Prostate gland (tissue), 2 donors: ENCODE measurements around the gene CDH8. TPM values are rescaled to one million over a fixed set of nuclear protein-coding genes. Genes with fewer than 3 reads are reported as not detected.

Experiments
- DNase-seq: peaks from one replicate; pipeline ENCODE4 v3.0.0-alpha.2; 2019; ENCODE audit warnings: low spot score
- H3K27ac ChIP-seq, 2 donors: fragments of 200-600 bp; sonication (generic); 2 replicates each; pipeline ENCODE4 v1.5.1; 2017 to 2019
- H3K27me3 ChIP-seq: fragments of 200-600 bp; sonication (generic); replicated peaks from 2 replicates; pipeline ENCODE4 v1.5.1; 2019; ENCODE audit not compliant: insufficient read depth
- H3K36me3 ChIP-seq, 2 donors: fragments of 200-600 bp; sonication (generic); 1 replicate in 1 of 2; 2 replicates in 1 of 2; pipeline versions ENCODE4 v1.5.1 to v1.8.1; 2017 to 2019
- H3K4me1 ChIP-seq: fragments of 200-600 bp; sonication (generic); replicated peaks from 2 replicates; pipeline ENCODE4 v1.5.1; 2019
- H3K4me3 ChIP-seq, 2 donors: fragments of 200-600 bp; sonication (generic); 2 replicates each; pipeline ENCODE4 v1.5.1; 2017 to 2019
- H3K9me3 ChIP-seq: fragments of 200-600 bp; sonication (generic); 2 replicates; pipeline ENCODE4 v1.5.1; 2017
- POLR2A ChIP-seq: fragments of 450-650 bp; IDR thresholded peaks from one replicate; pipeline ENCODE4 v1.6.1; 2016; ENCODE audit warnings: antibody characterized with exemption, mild to moderate bottlenecking
- POLR2AphosphoS5 ChIP-seq: sonication (generic); formaldehyde crosslinking; IDR thresholded peaks from one replicate; pipeline ENCODE4 v1.6.1; 2017; ENCODE audit warnings: antibody characterized with exemption
- WGBS: methylation state at CpG from one replicate; pipeline ENCODE4 v1.1.5; 2018; 5-methylcytosine and 5-hydroxymethylcytosine counted together
- intact Hi-C: fragments of 100-400 bp; cut with DNase I; formaldehyde crosslinking; loops from one replicate; pipeline ENCODE4 v1.14.2; 2022
- total RNA-seq, 2 donors: library from RNA; depleted of rRNA; stranded (reverse); fragments of >200 nt; gene quantifications; one replicate each; pipeline ENCODE4 v1.1.0, GENCODE V29; 2016
- TF ChIP-seq, protein P1 (sequence below), 4 experiments: fragments of 200-600 bp in 2 of 4; fragments of 450-650 bp in 2 of 4; sonication (generic) in 2 of 4; IDR thresholded peaks; 1 replicate in 3 of 4; 2 replicates in 1 of 4; pipeline ENCODE4 v1.5.1; 2016 to 2019; ENCODE audit warnings: antibody characterized with exemption in 4 of 4, mild to moderate bottlenecking in 2 of 4, moderate library complexity in 2 of 4

Gene CDH8
- total RNA-seq, 2 donors from 2014 or later = 1.0 to 3.1 TPM

DNA sequence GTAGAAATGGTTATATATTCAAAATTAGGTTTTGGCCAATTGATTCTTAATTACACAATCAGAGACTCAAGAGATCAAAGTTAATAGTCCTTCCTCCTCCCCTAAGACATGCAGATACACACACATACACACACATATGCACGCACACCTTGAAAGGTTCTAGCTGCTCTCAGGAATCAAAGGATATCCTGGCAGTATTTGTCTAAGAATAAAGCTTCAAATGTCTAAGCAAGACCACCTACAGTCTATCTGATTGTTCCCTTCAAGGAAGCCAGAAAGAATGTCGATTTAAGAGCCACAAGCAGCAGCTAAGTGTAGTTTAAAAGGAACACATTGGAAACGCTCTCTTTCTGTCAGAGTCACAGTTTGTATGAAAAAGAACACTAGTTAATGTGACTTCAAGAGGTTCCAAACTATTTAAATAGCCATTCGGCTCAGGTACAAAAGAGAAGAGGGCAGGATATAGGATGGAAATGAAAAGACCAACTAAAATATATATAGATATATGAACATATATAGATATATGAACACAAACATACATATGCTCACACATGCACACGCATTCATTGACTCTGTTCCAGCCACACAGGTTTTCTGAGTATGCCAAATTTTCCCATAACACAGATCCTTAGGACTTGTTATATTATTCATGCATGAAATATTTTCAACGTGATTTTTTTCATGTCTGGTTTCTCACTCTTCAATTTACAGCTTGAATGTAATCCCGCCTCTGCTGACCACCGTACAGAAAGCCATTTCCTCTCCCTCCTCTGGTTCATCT, 79.0 kb downstream of the CDH8 start:
- no peak overlapping the region for H3K27ac ChIP-seq
- H3K4me3 ChIP-seq = no peak overlapping the region
- H3K9me3 ChIP-seq = no peaks in the 10 kb centered on the region
- no peaks in the 10 kb centered on the region for H3K27me3 ChIP-seq
- intact Hi-C loops = no loop called here
- TF ChIP-seq POLR2AphosphoS5 (no peak), POLR2A (no peak)
- TF ChIP-seq, protein P1, sequence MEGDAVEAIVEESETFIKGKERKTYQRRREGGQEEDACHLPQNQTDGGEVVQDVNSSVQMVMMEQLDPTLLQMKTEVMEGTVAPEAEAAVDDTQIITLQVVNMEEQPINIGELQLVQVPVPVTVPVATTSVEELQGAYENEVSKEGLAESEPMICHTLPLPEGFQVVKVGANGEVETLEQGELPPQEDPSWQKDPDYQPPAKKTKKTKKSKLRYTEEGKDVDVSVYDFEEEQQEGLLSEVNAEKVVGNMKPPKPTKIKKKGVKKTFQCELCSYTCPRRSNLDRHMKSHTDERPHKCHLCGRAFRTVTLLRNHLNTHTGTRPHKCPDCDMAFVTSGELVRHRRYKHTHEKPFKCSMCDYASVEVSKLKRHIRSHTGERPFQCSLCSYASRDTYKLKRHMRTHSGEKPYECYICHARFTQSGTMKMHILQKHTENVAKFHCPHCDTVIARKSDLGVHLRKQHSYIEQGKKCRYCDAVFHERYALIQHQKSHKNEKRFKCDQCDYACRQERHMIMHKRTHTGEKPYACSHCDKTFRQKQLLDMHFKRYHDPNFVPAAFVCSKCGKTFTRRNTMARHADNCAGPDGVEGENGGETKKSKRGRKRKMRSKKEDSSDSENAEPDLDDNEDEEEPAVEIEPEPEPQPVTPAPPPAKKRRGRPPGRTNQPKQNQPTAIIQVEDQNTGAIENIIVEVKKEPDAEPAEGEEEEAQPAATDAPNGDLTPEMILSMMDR (IDR thresholded peaks at IDR 0.05) = no peak
- H3K4me1 ChIP-seq = no peaks in the 10 kb centered on the region
- DNase-seq = no peak
- WGBS = 42% methylated on average over 8 of the region's 8 CpGs
- H3K36me3 ChIP-seq = no peaks in the 10 kb centered on the region

DNA sequence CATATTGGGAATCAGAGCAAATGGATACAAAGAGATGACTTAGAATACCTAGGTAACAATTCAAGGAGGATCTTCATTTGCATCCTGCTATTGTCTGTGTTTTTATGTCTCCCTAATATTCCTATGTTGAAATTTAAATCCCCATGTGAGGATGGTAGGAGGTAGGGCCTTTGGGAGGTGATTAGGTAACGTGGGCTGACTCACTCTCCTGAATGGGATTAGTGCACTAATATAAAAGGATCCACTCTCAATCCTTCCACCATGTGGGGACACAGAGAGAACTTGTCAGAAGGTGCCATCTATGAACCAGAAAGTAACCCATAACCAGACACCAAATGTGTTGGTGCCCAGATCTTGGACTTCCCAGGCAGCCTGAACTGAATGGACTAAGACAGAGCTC, 83.4 kb downstream of the CDH8 start:
- DNase-seq = no peak
- Histone ChIP-seq H3K4me1 (no peaks in the 10 kb centered on the region), H3K27ac (no peak overlapping the region), H3K4me3 (no peak overlapping the region), H3K36me3 (no peaks in the 10 kb centered on the region), H3K9me3 (no peaks in the 10 kb centered on the region), H3K27me3 (no peaks in the 10 kb centered on the region)
- TF ChIP-seq, protein P1 (IDR thresholded peaks at IDR 0.05) = no peak
- TF ChIP-seq POLR2AphosphoS5 (no peak), POLR2A (no peak)
- WGBS = 75% methylated on average over 1 of the region's 1 CpG
- intact Hi-C loops = no loop called here

DNA sequence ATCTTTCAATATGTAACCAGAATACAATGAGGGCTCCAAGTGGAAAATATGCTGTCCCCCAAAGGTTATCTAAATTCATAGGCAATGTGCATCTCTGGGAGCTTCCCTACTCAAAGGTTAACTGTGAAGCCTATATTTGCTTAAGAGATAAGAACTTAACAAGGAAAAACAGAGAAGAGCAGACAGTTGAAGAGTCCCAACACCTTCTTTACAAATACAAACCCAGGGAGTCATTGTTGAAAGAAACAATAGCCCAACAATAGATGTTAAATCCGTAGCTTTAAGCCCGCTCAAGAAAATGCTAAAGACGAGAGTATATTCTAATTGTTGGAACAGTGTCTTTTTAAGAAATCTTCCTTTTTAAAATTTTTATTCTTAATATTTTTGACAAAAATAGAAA, 87.8 kb downstream of the CDH8 start:
- H3K9me3 ChIP-seq = no peaks in the 10 kb centered on the region
- no peak overlapping the region for H3K27ac ChIP-seq
- no peaks in the 10 kb centered on the region for H3K36me3 ChIP-seq
- DNase-seq = no peak
- TF ChIP-seq POLR2A (no peak), POLR2AphosphoS5 (no peak)
- TF ChIP-seq, protein P1 (IDR thresholded peaks at IDR 0.05) = no peak
- intact Hi-C loops = no loop called here
- WGBS = 72% methylated on average over 3 of the region's 3 CpGs
- H3K4me3 ChIP-seq = no peak overlapping the region
- H3K27me3 ChIP-seq = no peaks in the 10 kb centered on the region
- no peaks in the 10 kb centered on the region for H3K4me1 ChIP-seq

DNA sequence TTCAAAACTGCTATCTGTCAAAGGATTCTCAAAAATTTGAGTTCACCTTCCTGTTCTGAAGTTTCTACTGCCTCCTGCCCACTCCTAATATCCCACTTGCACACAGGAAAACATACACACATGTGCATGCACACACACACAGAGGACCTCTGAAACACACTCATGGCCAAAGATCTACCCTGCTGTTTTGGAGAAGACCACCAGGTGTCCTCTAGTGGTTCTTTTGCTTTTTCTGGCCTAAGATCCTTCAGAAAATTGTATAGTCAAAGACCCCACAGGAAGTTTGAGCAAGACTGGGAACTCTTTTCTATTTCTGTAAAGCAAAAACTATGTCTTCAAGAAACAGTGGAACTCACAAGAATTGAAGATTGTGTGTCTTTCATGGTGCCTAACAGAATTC, 90.2 kb downstream of the CDH8 start:
- Histone ChIP-seq H3K27ac (no peak overlapping the region), H3K9me3 (no peaks in the 10 kb centered on the region), H3K4me1 (no peaks in the 10 kb centered on the region), H3K4me3 (no peak overlapping the region), H3K36me3 (no peaks in the 10 kb centered on the region), H3K27me3 (no peaks in the 10 kb centered on the region)
- no peak for DNase-seq
- TF ChIP-seq POLR2AphosphoS5 (no peak), POLR2A (no peak)
- TF ChIP-seq, protein P1 (IDR thresholded peaks at IDR 0.05) = no peak
- intact Hi-C loops = no loop called here

DNA sequence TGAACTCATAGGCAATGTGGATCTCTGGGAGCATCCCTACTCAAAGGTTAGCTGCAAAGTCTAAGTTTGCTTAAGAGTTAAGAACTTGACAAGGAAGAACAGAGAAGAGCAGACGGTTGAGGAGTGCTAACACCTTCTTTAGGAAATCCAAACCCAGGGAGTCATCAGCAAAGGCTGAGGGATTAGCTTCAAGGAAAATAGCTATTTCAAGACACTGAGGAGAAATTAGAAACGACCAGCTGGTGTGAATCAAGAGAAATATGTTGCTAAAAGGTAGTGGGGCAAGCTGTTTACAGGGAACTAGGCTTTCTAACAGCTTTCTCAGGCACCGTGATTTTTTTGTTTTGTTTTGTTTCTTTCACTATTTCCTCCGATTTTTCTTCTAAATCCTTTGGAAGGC, 90.7 kb downstream of the CDH8 start:
- H3K27me3 ChIP-seq = no peaks in the 10 kb centered on the region
- WGBS = 39% methylated on average over 4 of the region's 4 CpGs
- intact Hi-C loops = no loop called here

More for the DNA sequence above, 90.7 kb downstream of the CDH8 start:
- H3K36me3 ChIP-seq = no peaks in the 10 kb centered on the region
- H3K27ac ChIP-seq = no peak overlapping the region
- no peak for DNase-seq
- no peaks in the 10 kb centered on the region for H3K4me1 ChIP-seq
- no peak overlapping the region for H3K4me3 ChIP-seq
- TF ChIP-seq, protein P1 (IDR thresholded peaks at IDR 0.05) = no peak
- TF ChIP-seq POLR2AphosphoS5 = no peak
- no peak for TF ChIP-seq POLR2A
- no peaks in the 10 kb centered on the region for H3K9me3 ChIP-seq
